Endothelial cell (in vitro differentiated cells): ENCODE results near the gene KDM4F. TPM values are rescaled to one million over a fixed set of nuclear protein-coding genes. Genes with fewer than 3 reads are reported as not detected.

Source experiments
- DNase-seq: peaks from one replicate; pipeline ENCODE4 v3.0.0; 2021; ENCODE audit warnings: low spot score
- H3K27ac Mint-ChIP-seq: one replicate; pipeline ENCODE4 v1.8.0; 2021; ENCODE audit warnings: mixed read lengths, inconsistent platforms; ENCODE audit not compliant: unreplicated experiment
- H3K27me3 Mint-ChIP-seq: one replicate; pipeline ENCODE4 v1.8.0; 2021; ENCODE audit warnings: mild to moderate bottlenecking, moderate library complexity, mixed read lengths, inconsistent platforms; ENCODE audit not compliant: unreplicated experiment
- H3K36me3 Mint-ChIP-seq: one replicate; pipeline ENCODE4 v1.8.0; 2021; ENCODE audit warnings: mild to moderate bottlenecking, low read depth, mixed read lengths, inconsistent platforms; ENCODE audit not compliant: unreplicated experiment
- H3K4me1 Mint-ChIP-seq: one replicate; pipeline ENCODE4 v1.8.0; 2021; ENCODE audit warnings: mild to moderate bottlenecking, mixed read lengths, inconsistent platforms; ENCODE audit not compliant: unreplicated experiment
- H3K4me3 Mint-ChIP-seq: one replicate; pipeline ENCODE4 v1.8.0; 2021; ENCODE audit warnings: mild to moderate bottlenecking, mixed read lengths, inconsistent platforms; ENCODE audit not compliant: unreplicated experiment
- H3K9me3 Mint-ChIP-seq: one replicate; pipeline ENCODE4 v1.8.0; 2021; ENCODE audit warnings: mixed read lengths, inconsistent platforms; ENCODE audit not compliant: unreplicated experiment
- CTCF ChIP-seq: fragments of 200-600 bp; sonication (generic); IDR thresholded peaks from one replicate; pipeline ENCODE4 v1.5.0; 2021; ENCODE audit warnings: antibody characterized with exemption; ENCODE audit not compliant: unreplicated experiment
- total RNA-seq: library from RNA; stranded (reverse); fragmentation: NEBNext Ultra II Directional; extraction: Animal tissue kit (Norgen Biotek cat#: 25700); gene quantifications from one replicate; pipeline ENCODE4 v1.2.1, GENCODE V29; 2021; ENCODE audit not compliant: unreplicated experiment

KDM4F gene
- total RNA-seq, 1 donor from 2014 or later = not detected

- peaks cover 9% of the 10 kb centered on the region for H3K4me1 Mint-ChIP-seq
- no peaks in the 10 kb centered on the region for H3K27me3 Mint-ChIP-seq
- H3K4me3 Mint-ChIP-seq = no peak overlapping the region
- no peaks in the 10 kb centered on the region for H3K9me3 Mint-ChIP-seq
- DNase-seq = no peak
- no peak for TF ChIP-seq CTCF
- H3K27ac Mint-ChIP-seq = no peak overlapping the region
- H3K36me3 Mint-ChIP-seq = no peaks in the 10 kb centered on the region
Measured at GRCh38 chr11:95082576-95083001, 33.4 kb downstream of the KDM4F start.

- Mint-ChIP-seq H3K9me3 (no peaks in the 10 kb centered on the region), H3K27me3 (peaks cover 8% of the 10 kb centered on the region), H3K4me1 (peaks cover 9% of the 10 kb centered on the region), H3K4me3 (no peak overlapping the region), H3K27ac (no peak overlapping the region), H3K36me3 (no peaks in the 10 kb centered on the region)
- TF ChIP-seq CTCF = no peak
- DNase-seq = no peak
Measured at GRCh38 chr11:95084509-95084908, 35.3 kb downstream of the KDM4F start.

GRCh38 chr11:95085117-95085816 lies 36.0 kb downstream of the KDM4F start:
- TF ChIP-seq CTCF = no peak
- Mint-ChIP-seq H3K36me3 (no peaks in the 10 kb centered on the region), H3K4me3 (no peak overlapping the region), H3K27me3 (peaks cover 8% of the 10 kb centered on the region), H3K9me3 (no peaks in the 10 kb centered on the region), H3K27ac (no peak overlapping the region), H3K4me1 (peaks cover 9% of the 10 kb centered on the region)
- DNase-seq = no peak

- Mint-ChIP-seq H3K27ac (no peak overlapping the region), H3K4me3 (no peak overlapping the region), H3K4me1 (peaks cover 8% of the 10 kb centered on the region), H3K9me3 (no peaks in the 10 kb centered on the region), H3K36me3 (no peaks in the 10 kb centered on the region), H3K27me3 (peaks cover 14% of the 10 kb centered on the region)
- no peak for TF ChIP-seq CTCF
- no peak for DNase-seq
Measured at GRCh38 chr11:95086151-95086550, 36.9 kb downstream of the KDM4F start.

GRCh38 chr11:95086836-95087570 lies 37.8 kb downstream of the KDM4F start:
- Mint-ChIP-seq H3K36me3 (peaks cover 2% of the 10 kb centered on the region), H3K27me3 (peaks cover 19% of the 10 kb centered on the region), H3K9me3 (no peaks in the 10 kb centered on the region), H3K4me1 (peaks cover 3% of the 10 kb centered on the region), H3K4me3 (no peak overlapping the region), H3K27ac (no peak overlapping the region)
- no peak for DNase-seq
- no peak for TF ChIP-seq CTCF
